Lower leg skin (tissue), 4 donors: ENCODE data around the gene SPACA7. TPM values are rescaled to one million over a fixed set of nuclear protein-coding genes. Genes with fewer than 3 reads are reported as not detected.

Source experiments
- DNase-seq, 2 donors: peaks; one replicate each; pipeline ENCODE4 v3.0.0-alpha.2; 2019; ENCODE audit warnings: low spot score in 2 of 2
- H3K4me3 ChIP-seq: fragments of 200-600 bp; sonication (generic); 2 replicates; pipeline ENCODE4 v1.5.1; 2017; ENCODE audit warnings: mild to moderate bottlenecking, low read depth; ENCODE audit not compliant: poor library complexity, severe bottlenecking
- POLR2A ChIP-seq, 2 donors: fragments of 450-650 bp; IDR thresholded peaks; one replicate each; pipeline ENCODE4 v1.6.1; 2016 to 2017; ENCODE audit warnings: antibody characterized with exemption in 2 of 2, mild to moderate bottlenecking in 1 of 2, moderate library complexity in 1 of 2
- WGBS, 2 donors: methylation state at CpG; one replicate each; pipeline ENCODE4 v1.1.5; 2018; 5-methylcytosine and 5-hydroxymethylcytosine counted together
- intact Hi-C: fragments of 100-400 bp; cut with DNase I; formaldehyde crosslinking; loops from one replicate; pipeline ENCODE4 v1.15.0; 2023; ENCODE audit warnings: low total_unique reads
- total RNA-seq, 4 donors: library from RNA; depleted of rRNA; stranded (reverse); fragments of >200 nt; gene quantifications; one replicate each; pipeline ENCODE4 v1.1.0, GENCODE V29; 2016
- TF ChIP-seq, protein P1 (sequence below), 3 donors: fragments of 450-650 bp; IDR thresholded peaks; one replicate each; pipeline ENCODE4 v1.5.1; 2016; ENCODE audit warnings: antibody characterized with exemption in 3 of 3, mild to moderate bottlenecking in 3 of 3, moderate library complexity in 2 of 3

SPACA7 gene
- total RNA-seq, 4 donors from 2014 or later = not detected

DNA sequence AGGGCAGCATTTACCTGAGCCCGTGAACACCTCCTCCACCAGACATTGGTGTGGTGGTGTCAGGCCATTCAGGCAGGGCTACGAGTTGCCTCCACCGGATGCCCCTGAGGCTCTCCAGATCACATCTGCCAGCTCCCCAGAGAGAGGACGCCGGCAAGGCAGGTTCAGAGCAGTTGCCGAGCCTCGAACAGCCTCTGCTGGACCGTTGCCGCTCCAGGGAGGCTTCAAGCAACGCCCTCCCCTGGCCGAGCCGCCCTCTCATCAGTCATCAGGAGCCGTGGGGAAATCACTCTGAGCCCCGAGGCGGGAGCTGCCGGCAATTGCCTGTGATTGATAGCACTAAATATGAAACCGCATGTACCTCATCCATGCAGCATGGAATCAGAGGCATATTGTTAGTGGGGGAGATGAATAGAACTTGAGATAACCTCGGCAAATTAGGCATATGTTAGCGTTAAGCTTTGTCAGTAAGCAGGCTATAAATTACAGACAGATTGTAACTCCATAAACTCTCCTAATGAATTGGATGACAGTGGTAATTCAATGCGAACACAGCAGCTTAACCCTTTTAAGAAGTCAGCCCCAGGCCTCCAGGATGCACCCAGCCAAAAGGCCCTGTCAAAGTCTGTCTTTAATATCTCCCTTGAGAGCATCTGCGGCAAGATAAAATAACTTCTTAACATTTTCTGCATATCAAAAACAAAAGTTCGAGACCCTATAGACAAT, 29.8 kb upstream of the SPACA7 start:
- 12 to 16% methylated on average over 11 to 22 of the region's 22 CpGs for WGBS, 2 donors
- no peak overlapping the region for H3K4me3 ChIP-seq
- TF ChIP-seq, protein P1, sequence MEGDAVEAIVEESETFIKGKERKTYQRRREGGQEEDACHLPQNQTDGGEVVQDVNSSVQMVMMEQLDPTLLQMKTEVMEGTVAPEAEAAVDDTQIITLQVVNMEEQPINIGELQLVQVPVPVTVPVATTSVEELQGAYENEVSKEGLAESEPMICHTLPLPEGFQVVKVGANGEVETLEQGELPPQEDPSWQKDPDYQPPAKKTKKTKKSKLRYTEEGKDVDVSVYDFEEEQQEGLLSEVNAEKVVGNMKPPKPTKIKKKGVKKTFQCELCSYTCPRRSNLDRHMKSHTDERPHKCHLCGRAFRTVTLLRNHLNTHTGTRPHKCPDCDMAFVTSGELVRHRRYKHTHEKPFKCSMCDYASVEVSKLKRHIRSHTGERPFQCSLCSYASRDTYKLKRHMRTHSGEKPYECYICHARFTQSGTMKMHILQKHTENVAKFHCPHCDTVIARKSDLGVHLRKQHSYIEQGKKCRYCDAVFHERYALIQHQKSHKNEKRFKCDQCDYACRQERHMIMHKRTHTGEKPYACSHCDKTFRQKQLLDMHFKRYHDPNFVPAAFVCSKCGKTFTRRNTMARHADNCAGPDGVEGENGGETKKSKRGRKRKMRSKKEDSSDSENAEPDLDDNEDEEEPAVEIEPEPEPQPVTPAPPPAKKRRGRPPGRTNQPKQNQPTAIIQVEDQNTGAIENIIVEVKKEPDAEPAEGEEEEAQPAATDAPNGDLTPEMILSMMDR (IDR thresholded peaks at IDR 0.05) = no peak
- TF ChIP-seq POLR2A (IDR thresholded peaks at IDR 0.05) = no peak
- DNase-seq = no peak
- intact Hi-C loops = no loop called here

DNA sequence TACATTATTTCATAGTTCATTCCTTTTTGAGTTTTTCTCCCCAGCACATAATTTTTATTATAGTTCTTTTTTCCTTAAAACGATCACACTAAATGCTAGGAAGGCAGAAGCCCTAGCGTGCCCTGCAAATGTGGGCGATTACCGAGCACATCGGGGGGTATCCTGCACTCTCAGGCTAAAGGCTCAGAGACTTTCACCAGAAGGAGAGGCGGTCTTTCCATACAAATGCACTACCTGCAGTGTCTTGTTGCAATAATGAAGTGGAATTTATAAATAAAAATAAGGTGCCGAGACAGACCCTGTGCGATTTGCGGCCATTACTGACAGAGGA, 29.3 kb upstream of the SPACA7 start:
- intact Hi-C loops = no loop called here
- no peak for DNase-seq
- TF ChIP-seq, protein P1 (IDR thresholded peaks at IDR 0.05) = no peak
- no peak for TF ChIP-seq POLR2A (IDR thresholded peaks at IDR 0.05)
- no peak overlapping the region for H3K4me3 ChIP-seq
- 44 to 49% methylated on average over 9 of the region's 9 CpGs for WGBS, 2 donors

DNA sequence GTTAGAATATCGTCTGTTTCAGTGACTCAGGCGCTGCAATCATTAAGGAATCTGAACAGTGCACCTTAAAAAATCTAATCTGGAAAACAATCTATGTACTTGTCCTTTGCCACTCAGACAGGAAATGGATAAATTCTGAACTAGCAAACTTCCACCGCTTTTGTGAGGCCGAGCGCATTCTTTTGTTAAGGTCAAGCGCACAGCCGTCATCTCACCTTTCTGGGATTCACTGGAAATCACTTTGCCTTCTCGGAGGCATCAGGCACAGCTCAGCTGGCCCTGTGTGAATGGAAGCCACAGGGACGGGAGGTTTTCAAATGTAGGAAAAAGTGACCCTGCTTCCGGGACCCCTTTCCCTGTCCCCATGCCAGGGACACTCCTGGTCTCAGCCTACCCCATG, 28.2 kb upstream of the SPACA7 start:
- TF ChIP-seq, protein P1 (IDR thresholded peaks at IDR 0.05) = no peak
- no peak for TF ChIP-seq POLR2A (IDR thresholded peaks at IDR 0.05)
- no peak overlapping the region for H3K4me3 ChIP-seq
- intact Hi-C loops = no loop called here
- no peak for DNase-seq
- 69 to 70% methylated on average over 10 of the region's 10 CpGs for WGBS, 2 donors

DNA sequence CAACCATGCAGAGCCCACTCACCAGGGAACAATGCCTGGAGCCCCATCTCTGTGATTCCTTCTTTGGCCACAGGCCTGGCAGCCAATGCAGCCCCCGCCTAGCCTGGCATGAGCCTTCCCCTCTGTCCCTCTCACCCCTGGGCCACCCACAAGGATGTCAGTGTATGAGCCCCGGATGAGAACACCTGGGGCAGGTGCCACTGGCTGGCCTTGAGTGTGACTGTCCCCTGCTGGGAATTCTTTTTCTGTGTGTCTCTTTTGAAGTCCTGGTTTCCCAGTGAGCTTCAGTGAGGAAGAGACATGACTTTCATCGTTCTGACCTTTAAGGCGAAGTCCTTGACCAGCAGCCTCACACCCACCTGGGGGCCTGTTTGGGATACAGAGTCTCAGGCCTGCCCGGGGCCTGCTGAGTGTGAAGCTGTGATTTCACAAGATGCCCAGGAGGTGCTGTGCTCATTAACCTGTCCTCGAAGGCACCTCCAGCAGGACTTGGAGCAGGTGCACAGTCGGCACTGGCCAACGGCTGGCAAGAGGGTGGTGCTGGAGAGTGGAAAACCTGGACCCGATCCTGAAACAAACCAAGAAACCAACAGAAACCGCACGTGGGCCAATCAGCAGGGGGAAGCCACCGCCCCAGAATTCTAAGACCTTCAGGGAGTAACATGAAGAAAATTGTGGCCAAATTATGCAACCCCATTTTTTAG, 27.4 kb upstream of the SPACA7 start:
- WGBS, 2 donors = 78 to 79% methylated on average over 12 of the region's 12 CpGs
- no peak overlapping the region for H3K4me3 ChIP-seq
- TF ChIP-seq POLR2A (IDR thresholded peaks at IDR 0.05) = no peak
- TF ChIP-seq, protein P1 (IDR thresholded peaks at IDR 0.05) = no peak
- intact Hi-C loops = no loop called here
- no peak for DNase-seq

GRCh38 chr13:112349681-112350080, 26.5 kb upstream of the SPACA7 start:
- 71 to 75% methylated on average over 13 of the region's 13 CpGs for WGBS, 2 donors
- no peak for TF ChIP-seq POLR2A (IDR thresholded peaks at IDR 0.05)
- TF ChIP-seq, protein P1 (IDR thresholded peaks at IDR 0.05) = no peak
- intact Hi-C loops = no loop called here
- H3K4me3 ChIP-seq = no peak overlapping the region
- DNase-seq = no peak
